ENCODE measurements around the gene LIMCH1. TPM values are rescaled to one million over a fixed set of nuclear protein-coding genes. Genes with fewer than 3 reads are reported as not detected.

The LIMCH1 gene
- total RNA-seq, 1 donor from 2014 or later, result 6.8 TPM

- peak; percentile 81 for TF ChIP-seq CTCF (IDR thresholded peaks at IDR 0.05; ENCODE audit: insufficient read depth, low read length, severe bottlenecking)
- no peak overlapping the region for H3K4me3 ChIP-seq (ENCODE audit: low read depth, low read length)
- DNase-seq (ENCODE audit: low read depth) (peak; percentile 33), FAIRE-seq (no peak)
- H3K36me3 ChIP-seq (ENCODE audit: control insufficient read depth, insufficient read depth, low read length), result no peaks in the 10 kb centered on the region
- no peaks in the 10 kb centered on the region for H3K27me3 ChIP-seq (ENCODE audit: control insufficient read depth, insufficient read depth, low read length)
These were observed 123.6 kb downstream of the LIMCH1 start for GRCh38 chr4:41661442-41662076.

- Histone ChIP-seq H3K27me3 (ENCODE audit: control insufficient read depth, insufficient read depth, low read length) (no peaks in the 10 kb centered on the region), H3K36me3 (ENCODE audit: control insufficient read depth, insufficient read depth, low read length) (no peaks in the 10 kb centered on the region), H3K4me3 (ENCODE audit: low read depth, low read length) (no peak overlapping the region)
- DNase-seq (ENCODE audit: low read depth) (peak; percentile 12), FAIRE-seq (no peak)
- TF ChIP-seq CTCF (IDR thresholded peaks at IDR 0.05; ENCODE audit: insufficient read depth, low read length, severe bottlenecking), result no peak
These were observed 127.8 kb downstream of the LIMCH1 start for GRCh38 chr4:41665636-41666207.

DNA sequence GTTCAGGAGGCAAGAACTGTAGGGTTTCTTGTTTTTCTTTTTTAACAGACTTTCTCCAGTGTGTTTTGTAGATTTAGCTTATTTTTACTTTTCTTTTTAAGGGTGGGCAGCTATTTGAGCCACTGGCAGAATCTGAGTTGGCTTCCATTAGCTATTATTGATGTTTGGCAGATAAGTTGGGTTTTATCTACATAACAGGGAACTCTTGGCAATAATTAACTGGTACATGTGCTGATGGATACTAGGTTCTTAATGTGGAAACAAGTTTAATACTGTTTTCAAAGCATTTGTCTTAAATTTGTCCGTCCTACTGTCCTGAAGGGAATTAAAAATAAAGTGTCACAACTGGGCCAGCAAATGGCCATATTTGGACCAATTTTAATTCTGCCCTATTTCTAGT, 130.1 kb downstream of the LIMCH1 start:
- H3K4me3 ChIP-seq (ENCODE audit: low read depth, low read length), result no peak overlapping the region
- H3K36me3 ChIP-seq (ENCODE audit: control insufficient read depth, insufficient read depth, low read length), result no peaks in the 10 kb centered on the region
- DNase-seq (ENCODE audit: low read depth) (no peak), FAIRE-seq (no peak)
- H3K27me3 ChIP-seq (ENCODE audit: control insufficient read depth, insufficient read depth, low read length), result no peaks in the 10 kb centered on the region
- no peak for TF ChIP-seq CTCF (IDR thresholded peaks at IDR 0.05; ENCODE audit: insufficient read depth, low read length, severe bottlenecking)

GRCh38 chr4:41670530-41670929, 132.6 kb downstream of the LIMCH1 start:
- DNase-seq (ENCODE audit: low read depth) (no peak), FAIRE-seq (no peak)
- H3K36me3 ChIP-seq (ENCODE audit: control insufficient read depth, insufficient read depth, low read length), result no peaks in the 10 kb centered on the region
- TF ChIP-seq CTCF (IDR thresholded peaks at IDR 0.05; ENCODE audit: insufficient read depth, low read length, severe bottlenecking), result no peak
- H3K4me3 ChIP-seq (ENCODE audit: low read depth, low read length), result no peak overlapping the region
- H3K27me3 ChIP-seq (ENCODE audit: control insufficient read depth, insufficient read depth, low read length), result no peaks in the 10 kb centered on the region

GRCh38 chr4:41670982-41671381, 133.0 kb downstream of the LIMCH1 start:
- H3K27me3 ChIP-seq (ENCODE audit: control insufficient read depth, insufficient read depth, low read length), result no peaks in the 10 kb centered on the region
- no peak overlapping the region for H3K4me3 ChIP-seq (ENCODE audit: low read depth, low read length)
- FAIRE-seq (no peak), DNase-seq (ENCODE audit: low read depth) (no peak)
- no peak for TF ChIP-seq CTCF (IDR thresholded peaks at IDR 0.05; ENCODE audit: insufficient read depth, low read length, severe bottlenecking)
- H3K36me3 ChIP-seq (ENCODE audit: control insufficient read depth, insufficient read depth, low read length), result no peaks in the 10 kb centered on the region

Data from bronchial epithelial cell (primary cell).